ENCODE measurements around the gene FNDC7. TPM values are rescaled to one million over a fixed set of nuclear protein-coding genes. Genes with fewer than 3 reads are reported as not detected.

Gene FNDC7
- total RNA-seq, result under 0.01 TPM in 1 of 2 replicates, not detected in the other

GRCh38 chr1:108712606-108713150 lies at the start of gene FNDC7:
Gene FNDC7 (plus strand): TSS chr1:108712908. CDS start chr1:108712934, 26 bp downstream.

GRCh38 chr1:108691942-108692723 lies 20.6 kb upstream of the FNDC7 start, which contains the start of gene PRPF38B:
Gene PRPF38B (plus strand): TSS chr1:108692310. CDS start chr1:108692592, 282 bp downstream.

GRCh38 chr1:108746382-108747170 lies 33.9 kb downstream of the FNDC7 start, which contains the start of gene STXBP3:
Gene STXBP3 (plus strand): TSS chr1:108746674. CDS start chr1:108746738, 64 bp downstream.

Other genes with a start within 250 kb of the FNDC7 start
- gene EEIG2, start 152.8 kb upstream of the FNDC7 start, total RNA-seq, result 8.5 and 18.0 TPM in 2 replicates
- 2.8 and 8.6 TPM in 2 replicates for gene HENMT1, start 51.8 kb upstream of the FNDC7 start, total RNA-seq
- 16.2 and 20.8 TPM in 2 replicates for gene PRPF38B, start 20.6 kb upstream of the FNDC7 start, total RNA-seq
- gene STXBP3, start 33.8 kb downstream of the FNDC7 start, total RNA-seq, result 42.9 and 46.0 TPM in 2 replicates
- gene AKNAD1, start 144.2 kb downstream of the FNDC7 start, total RNA-seq, result not detected in 2 replicates
- 6.8 and 38.8 TPM in 2 replicates for gene GPSM2, start 164.1 kb downstream of the FNDC7 start, total RNA-seq

Data from placental pericyte (primary cell).